Eye (tissue), 1 donor: ENCODE results near the gene EXOSC10.

Experiments used
- DNase-seq: peaks from one replicate; pipeline ENCODE4 v3.0.0-alpha.2; 2015

The EXOSC10 gene

DNA sequence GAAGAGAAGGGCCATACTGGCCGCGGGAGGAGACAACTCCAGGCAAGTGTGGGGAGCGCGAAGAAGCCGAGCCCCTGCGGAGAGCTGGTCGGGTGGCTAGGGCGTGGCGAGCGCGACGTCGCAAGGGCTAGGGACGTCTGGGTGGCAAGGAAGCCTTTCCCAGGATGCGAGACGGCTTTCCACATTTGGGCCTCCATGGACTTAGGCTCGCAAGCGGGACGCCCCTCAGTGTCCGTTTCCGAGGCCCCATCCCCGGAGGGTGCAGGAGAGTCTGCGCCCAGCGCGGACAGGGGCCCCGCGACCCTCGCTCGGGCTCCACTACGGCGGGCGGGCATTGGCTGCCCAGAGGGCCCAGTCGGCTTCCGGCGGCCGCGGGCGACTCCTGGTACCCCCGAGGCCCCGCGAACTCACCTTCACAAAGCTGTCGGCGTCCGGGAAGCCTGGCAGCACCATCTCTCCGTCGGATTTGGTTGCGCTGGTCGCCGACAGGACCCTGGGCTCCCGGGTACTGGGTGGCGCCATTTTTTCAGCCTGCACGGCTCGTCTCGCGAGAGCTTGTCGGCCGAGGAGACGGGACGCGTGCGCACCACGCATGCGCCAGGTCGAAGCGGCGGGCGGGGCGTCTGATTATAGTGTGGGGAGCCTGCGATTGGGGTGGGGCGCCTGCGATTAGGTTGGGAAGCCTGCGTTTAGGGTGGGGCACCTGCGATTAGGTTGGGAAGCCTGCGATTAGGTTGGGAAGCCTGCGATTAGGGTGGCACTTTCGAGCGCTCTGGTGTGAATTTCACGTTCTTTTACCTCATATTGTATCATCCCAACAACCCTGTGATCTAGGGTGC is at the start of gene EXOSC10:
EXOSC10 (minus strand) TSS at position 560 of the 839 bp plus-strand sequence; CDS start at position 522, 38 bp downstream.
- DNase-seq, result peak; percentile 96

DNA sequence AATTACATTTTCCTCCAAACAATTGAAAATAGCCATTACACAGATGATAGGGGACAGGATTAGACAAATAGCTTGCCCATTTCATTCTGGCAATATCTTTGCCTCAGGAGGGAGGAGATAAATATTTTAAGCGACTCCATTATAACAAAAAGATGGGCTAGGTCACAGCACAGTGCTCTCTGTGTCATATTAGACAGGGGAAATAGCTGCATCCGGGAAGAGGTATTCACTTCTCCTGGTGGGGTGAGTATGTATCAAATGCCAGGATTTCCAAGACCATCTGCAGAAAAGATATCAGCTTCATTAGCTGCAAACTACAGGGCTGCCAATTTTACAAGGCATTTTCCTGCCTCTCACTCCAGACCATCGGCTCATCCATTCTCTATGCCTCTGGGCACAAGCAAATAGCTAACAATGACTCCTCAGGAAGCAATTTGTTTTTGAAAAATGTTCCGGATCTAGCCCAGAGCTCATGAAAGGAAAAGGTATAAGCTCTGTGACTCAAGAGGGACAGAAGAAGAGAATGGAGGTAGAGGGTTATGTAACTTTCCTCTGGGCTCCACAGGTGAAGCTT is 47.6 kb upstream of the EXOSC10 start:
- no peak for DNase-seq

DNA sequence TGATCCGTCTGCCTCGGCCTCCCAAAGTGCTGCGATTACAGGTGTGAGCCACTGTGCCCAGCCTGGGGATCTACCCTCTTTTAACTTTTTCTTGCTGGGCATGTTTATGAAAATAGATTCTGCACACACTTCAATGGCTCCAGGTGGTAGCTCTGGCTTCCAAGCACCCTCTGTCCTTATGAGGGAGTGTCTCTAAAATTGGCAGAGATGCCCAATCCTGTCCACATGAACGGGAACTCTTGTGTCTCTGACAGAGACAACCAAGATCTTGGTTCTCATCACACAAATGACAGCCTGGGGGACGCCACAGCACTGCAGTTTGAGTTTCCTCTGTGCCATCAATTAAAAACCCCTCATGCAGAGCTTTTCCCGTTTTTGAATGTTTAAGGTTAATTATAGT is 46.1 kb upstream of the EXOSC10 start:
- DNase-seq, result no peak

DNA sequence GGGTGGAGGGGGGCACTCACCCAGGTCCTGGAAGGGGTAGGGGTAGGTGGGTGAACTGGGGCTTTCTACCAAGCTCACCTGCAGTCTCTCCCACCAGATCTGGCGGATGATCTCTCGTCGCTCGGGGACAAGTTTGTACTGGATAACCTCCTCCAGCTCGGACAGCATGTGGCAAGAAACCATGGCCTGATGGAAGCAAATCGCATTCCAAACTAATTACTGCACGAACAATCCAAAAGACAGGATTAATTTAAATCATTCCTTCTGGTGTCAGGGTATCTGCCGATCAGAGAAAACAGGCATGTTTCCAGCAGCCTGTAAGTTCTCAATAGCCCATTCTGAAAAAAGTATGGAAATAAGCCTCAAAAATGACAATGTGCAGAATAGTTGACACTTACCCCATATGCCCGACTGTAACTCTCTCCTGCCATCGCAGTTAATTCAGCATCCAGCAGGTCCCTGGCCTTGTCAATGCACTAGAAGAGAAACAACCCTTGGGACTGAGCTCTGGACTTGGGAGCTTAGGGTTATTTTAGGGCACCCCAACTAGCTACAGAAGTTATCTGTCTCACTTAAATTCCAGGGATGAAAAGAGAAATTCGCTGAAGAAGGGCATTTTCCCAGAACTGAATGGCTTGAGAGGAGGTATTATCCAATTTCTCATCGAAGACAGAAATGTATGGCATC is 45.0 kb upstream of the EXOSC10 start:
- no peak for DNase-seq

DNA sequence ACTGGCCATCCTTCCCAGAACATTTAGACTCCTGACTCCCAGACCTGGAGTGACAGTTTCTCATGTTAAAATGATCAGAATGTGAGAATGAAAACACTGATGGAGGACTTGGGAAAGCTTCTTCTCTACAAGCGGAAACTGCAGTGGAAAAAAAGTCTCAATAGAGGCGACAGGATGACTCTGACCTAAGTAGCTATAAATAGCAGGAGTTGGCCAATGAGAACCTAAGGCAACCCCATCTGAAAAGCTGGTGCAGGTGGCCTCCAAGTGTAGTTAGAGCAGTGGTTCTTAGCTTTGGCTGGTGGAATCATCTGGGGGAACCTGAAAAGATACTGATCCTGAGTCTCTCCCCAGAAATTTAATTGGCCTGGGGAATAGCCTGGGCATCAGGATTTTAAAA is 44.2 kb upstream of the EXOSC10 start:
- DNase-seq, result no peak

DNA sequence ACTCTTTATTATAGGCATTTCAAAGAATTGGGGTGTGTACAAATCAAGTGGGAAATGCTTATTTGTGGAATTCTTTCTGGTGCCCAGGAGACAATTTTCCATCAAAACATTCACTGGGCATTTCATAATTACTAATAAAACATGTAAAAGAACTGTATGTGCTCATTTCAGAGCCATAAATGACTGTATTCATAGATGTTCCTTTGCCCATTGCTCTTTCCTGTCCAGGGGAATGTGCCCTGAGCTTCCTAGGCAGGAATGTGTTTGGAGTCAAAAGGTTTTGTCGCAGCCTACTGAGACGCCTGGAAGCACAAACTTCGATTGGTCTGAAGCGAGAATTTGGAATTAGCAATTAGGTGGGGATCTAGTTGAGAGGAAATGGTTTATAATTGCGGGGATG is 43.7 kb upstream of the EXOSC10 start:
- DNase-seq, result no peak

DNA sequence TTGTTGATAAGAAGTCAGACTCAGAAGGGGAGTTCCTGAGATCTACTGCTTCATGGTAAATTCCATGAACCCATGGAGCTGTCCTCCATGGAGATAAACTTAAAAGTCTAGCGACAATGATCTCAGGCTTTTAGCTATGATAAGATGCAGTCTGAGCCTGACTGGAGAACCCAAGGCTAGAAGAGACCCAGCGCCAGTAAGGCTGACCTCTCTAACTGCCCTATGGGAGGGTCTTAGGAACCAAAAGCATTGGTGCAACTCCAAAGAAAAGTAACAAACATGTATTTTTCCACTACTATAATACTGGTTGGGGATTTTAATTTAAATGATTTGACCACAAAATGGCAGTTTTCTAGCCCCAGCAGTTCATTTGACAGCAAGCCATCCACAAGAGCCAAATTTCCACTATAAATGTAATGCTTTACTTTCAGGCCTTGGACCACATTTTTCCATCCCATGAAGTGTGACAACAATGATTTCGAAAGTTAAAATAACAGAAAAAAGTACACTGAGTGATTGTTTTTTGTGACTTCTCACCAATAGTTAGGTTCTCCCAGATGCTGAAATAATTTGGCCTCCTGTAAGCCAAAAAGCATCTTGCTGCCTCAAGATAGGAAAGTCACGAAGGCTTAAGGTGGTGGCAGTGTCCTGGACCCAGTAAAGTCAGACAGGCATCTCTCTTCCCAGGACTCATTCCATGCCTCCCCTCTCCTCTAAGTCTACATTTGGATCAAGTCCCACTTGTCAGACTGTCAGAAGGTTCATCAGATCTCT is 43.1 kb upstream of the EXOSC10 start:
- no peak for DNase-seq

DNA sequence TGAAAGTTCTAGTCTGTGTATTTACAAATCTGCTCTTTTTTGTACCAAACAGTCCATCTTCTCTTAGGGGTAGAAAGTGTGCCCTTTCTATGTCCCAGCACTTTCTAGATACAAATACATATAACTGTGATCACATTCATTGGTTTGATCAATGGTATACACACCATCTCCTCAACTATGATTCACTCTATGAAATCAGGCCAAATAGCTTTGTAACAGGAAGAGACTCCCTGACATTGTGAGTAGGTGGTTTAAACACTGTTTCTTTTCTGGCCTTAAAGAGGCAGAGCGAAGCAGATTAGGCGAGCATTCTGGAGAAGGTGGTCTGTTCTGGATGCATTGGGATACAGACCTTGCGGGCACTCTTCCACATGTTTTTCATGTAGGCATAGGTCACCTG is 39.3 kb upstream of the EXOSC10 start:
- DNase-seq, result no peak

DNA sequence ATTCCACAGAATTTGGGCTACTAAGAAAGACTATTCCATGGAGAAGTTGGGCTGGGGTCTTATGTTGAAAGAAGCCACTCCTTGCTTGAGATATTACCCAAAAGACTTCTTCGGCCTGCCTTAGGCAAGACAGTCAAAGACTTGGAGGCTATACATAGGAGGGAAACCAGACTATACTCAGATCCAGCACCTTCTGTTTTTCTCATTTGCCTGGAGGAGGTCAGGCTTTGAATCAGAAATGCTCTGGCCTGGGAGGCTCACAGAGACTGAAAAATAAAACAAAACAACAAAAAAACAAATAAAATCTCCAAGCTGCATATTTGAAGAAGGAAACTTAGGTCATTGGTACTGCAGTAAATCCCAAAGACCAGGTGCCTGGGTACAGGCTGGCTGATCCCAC is 38.4 kb upstream of the EXOSC10 start:
- no peak for DNase-seq

DNA sequence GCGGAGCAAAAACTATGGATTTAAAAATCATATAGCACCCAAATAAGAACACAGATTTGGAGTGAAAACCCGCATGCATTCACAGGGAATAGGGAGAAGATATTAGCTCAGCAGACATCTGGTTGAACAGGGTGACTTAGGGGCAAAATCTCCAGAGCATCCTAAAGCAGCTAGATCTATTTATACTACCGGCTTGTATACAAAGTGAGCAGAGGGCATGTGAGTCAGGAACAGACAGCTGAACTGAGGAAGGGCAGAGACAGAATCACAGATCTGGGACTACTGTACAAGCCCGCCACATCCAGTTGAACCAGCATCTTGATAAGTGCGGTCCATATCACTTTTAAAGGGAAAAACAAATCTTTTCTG is 35.2 kb upstream of the EXOSC10 start:
- DNase-seq, result no peak

DNA sequence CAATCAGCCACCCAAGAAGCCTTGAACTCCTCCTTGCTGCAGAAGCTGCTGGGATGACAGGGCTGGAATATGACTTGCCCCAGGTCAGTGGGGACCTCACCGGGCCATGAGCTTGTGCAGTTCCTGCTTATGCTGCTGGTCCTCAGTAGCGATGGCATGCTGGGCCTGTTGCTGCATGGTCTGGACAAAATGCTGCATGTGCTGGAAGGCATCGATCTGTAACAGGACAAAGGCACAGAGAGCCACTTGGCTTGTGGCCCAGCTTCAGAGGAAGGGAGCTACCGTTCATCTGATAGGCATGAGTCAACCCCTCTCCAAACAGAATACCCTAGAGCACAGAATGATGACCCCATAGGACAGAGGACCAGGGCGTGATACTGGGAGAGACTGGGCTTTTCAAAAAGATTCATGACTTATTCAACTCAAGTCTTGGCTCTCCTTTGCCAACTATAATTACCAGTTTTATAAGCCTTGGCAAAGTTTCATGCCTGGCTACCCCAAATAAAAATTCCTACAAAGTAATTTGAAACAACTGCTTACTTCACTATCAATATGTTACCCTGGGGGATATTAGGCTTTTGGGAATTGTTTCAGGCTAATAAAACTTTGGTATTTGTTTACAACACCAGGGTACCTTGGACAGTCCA is 34.7 kb upstream of the EXOSC10 start:
- no peak for DNase-seq

DNA sequence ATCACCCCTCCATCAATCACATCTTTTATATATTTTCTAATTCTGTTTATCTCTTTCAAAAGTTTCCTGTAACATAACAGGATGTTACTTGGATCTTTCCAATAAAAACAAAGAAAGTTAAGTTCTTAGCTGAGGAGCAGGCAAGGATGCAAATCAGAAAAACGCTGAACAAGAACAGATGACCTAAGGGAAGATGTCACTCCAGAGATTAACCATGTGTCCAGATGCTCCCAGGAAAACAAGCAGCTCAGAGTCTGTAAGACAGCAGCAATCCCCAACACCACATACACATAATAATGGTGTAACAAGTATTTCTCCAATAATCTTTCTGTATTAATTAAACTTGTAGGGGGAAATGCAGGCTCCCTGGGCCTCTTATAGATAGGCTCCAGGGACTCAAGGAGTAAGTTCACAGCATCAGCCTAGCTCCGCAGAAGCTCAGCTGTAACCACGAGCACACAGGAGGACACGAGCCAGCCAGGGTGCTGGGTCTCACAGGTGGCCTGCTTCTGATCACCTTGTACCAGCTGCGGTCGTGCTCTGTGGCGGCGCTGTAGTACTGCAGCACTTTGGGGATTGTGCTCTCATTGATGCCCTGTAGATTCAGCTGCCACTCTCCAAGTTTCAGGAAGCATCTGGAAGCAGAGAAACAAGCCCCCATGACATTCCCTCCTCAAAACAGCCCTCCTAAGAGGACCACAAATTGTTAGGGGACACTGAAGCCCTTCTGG is 33.1 kb upstream of the EXOSC10 start:
- no peak for DNase-seq

DNA sequence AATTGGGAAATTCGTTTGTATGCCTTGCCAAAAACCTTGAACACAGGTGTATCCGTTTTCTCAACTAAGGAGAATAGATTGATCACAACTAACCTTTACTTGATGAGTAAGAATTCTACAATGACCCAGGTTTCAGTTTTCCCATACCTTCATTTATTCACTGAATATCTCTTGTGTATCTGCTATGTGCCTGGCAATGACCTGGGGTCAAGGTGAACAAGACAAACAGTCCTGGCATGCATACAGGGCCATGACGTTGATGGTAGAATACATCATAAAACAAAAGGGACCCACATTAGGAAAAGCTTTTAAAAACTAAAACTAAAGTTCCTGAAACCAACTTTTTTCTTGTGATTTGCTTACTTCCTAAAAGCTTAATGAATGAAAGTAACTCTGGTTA is 32.1 kb upstream of the EXOSC10 start:
- no peak for DNase-seq

DNA sequence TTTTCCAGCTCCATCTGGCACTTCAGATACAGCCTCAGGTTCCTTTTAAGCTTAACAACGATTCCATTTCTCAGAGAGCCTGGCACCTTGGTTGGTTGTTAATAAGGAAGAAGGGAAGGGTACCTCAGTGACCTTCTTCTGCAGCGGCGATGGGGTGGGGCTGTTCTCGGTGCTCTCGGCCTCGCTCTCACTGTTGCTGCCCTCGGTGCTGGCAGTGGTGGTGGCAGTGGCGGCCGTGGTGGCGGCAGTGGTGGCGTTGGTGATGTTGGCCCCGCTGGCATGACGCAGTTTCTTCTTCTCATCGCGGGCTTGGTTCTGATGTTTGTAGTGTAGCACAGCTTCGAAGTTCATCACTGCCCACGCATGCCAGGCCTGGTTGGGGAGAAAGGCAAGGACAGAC is 30.7 kb upstream of the EXOSC10 start:
- DNase-seq, result no peak

DNA sequence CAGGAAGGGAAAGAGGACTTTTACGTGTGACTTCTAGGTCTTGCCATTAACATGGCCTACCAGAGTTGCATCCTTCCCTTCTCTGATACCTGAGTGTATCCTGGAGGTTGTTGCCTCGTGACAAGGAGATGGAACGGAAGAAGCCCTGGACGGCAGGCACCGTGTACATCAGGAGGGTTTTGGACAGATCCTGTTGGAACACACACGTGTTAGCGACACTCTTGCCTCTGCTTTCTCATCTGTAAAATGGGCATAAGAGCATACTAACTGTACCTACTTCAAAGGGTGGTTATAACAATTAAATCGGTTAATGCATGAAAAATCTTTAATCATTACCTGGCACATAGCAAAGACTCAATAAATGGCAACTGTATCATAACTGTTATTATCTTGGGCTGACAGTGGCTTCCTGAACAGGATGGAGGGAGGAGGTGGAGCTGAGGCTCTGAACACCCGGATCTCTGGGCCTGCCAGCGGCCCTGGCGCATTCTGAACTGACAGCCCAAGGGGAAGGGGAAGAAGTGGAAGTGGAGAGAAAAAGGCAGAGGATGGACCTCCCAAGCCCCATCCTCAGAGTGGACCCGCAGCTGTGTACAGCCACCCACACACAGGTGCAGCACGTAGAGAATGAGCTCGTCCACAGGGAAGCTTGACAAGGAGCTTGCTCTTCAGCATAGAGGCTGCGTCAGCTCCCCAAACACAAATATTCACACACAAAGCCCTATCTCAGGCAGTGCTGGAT is 30.2 kb upstream of the EXOSC10 start:
- no peak for DNase-seq

DNA sequence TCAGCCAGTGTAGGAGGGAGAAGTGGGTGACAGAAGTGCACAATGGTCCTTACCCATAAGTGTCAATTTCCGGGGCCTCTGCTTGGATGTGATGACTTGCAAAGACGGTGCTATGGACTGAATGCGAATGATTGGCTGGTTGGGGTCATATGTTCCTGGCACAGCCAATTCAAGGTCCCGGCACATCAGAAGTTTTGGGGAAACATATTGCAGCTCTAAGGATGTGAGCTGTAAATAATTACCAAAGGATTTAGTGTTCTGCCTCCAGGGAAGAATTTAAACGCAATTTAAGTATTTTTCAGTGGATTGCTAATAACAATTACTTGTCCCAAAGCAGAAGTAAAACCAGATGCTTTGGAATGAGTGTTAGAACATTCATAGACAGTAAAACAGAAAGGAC is 26.9 kb upstream of the EXOSC10 start:
- DNase-seq, result peak; percentile 12

DNA sequence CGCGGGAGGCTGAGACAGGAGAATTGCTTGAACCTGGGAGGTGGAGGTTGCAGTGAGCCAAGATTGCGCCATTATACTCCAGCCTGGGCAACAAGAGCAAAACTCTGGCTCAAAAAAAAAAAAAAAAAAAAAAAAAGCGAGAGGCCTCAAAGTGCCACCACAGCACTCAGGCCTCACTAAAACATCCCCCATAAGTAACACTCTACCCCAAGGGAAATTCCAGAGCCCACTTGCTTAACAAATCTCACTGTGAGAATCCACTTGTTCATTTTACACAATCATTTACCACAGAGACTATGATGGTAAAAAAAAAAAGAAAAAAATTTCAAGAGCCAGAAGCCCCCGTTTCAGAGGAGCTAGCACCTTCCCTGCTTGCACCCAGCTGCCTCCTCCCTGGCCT is 26.3 kb upstream of the EXOSC10 start:
- DNase-seq, result no peak

DNA sequence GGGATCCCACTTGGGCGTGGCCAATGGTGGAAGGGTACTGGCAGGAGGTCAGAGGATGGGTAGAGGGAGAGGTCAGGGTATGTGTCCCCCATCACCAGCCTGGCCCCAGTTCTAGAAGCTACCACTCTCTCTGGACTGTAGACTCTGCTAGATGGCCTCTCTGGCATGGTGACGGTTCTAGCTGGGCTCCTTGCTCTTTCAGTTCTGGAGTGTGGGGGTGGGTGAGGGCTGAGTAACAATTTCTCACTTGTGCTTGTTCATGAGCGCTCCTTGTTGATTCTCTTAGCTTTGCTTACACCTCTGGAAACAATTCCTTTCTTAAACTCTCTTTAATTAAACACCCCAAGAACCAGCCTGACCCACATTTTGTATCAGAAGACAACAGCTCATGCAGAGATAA is 25.3 kb upstream of the EXOSC10 start:
- no peak for DNase-seq

DNA sequence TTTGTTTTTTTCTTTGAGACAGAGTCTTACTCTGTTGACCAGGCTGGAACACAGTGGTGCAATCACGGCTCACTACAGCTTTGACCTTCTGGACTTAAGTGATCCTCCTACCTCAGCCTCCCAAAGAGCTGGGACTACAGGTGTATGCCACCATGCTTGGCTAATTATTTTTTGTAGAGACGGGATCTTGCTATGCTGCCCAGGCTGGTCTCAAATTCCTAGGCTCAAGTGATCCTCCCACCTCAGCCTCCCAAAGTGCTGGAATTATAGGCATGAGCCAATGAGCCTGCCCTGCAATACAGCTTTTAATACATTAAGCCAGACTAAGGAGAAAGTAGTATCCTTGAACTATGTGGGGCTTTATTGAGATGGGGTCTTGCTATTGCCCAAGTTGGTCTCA is 16.6 kb upstream of the EXOSC10 start:
- DNase-seq, result no peak

DNA sequence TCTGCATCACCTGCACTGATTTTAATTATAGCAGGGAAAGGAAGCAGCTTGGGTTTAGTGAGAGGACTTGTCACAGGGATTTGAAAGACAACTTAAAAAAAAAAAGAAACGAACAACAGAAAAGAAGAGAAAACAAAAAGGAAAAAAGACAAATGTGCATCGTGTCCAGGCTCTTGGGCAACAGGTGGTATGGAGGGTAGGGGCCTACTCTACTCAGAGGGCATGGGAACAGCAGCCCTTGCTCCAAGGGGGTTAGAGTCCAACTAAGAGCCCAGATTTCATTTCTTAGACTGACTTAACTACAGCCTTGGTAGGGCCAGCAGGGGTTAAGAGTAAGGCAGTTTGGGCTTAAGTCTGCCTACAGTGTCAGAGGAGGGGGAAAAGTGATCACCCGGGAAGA is 15.3 kb upstream of the EXOSC10 start:
- no peak for DNase-seq

DNA sequence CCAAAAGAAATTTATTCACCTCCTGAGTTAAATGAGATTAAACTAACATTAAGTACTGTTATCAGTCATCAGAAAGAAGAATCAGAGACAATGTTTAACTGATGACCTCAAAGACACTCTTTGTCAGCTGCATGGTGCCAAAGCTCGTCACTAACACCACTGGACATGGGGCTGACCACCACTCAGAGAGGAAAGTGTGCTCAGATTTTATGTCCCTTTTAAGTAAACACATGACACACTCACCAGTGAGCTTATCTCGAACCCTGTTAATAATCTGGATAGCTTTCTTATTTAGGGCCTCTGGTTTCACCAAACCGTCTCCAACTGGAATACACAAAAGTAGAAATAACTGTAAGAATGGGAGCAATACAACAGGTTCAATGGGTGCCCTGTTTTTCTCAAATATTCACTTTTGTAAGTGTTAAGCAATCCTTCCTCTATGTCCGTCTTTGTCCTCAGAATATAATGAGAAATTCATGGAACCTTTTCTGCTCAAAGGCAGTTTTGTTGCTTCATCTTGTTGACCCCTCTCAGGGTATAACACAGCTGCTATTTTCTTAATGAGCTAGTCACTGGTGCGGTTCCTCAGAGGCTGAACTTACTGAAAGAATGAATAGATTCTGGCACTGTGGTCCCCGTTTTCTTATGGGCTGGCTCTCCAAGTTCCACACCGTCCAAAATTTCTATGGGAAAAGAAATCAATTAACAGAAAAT is 9.5 kb upstream of the EXOSC10 start:
- DNase-seq, result no peak
